ENCODE results near the gene TNS2. TPM values are rescaled to one million over a fixed set of nuclear protein-coding genes. Genes with fewer than 3 reads are reported as not detected.
A peak's percentile ranks its signal among the peaks of the same experiment; 100 is the strongest.

Gene TNS2
- polyA plus RNA-seq, 1 of the 3 experiments (the other 2 are of a cell fraction), result 50.0 TPM

DNA sequence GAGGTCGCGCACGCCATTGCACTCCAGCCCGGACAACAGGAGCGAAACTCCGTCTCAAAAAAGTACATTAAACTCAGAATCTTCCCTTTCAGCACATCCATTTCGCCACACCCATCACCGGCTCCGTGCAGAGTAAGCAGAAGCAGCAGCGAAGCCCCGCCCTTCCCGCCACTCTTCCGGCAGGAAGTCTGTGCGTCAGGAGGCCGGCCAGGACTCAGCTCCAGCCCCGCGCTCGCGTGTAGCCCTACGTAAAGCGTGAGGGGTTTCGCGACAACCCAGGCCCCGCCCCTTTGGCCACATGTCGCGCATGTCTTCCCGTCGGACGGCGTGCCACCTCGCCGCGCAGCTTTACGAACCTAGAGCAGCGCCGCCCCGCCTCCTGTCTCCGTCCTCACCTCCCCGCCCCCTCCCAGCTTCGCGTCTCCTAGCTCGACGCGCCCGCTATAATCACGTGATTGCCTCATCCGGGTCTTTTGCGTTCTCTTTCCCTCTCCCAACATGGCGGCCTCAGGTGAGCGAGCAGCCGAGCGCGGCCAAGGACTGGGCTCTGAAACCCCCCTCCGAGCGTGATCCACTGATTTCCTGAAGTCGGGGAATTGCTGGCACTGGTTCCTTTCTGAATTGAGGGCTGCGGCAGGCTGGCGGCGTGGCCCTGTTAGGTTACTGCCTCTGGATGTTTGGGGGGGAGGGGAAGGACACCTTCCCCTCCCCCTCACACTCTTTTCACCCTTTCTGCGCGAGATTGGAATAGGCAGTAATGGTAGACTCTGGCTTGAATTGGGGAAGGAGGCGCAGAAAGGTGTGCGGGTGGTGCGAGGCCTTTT, 43.7 kb upstream of the TNS2 start, which contains the start of gene EIF4B:
Gene EIF4B (plus strand): TSS at position 471 of the 824 bp plus-strand sequence. CDS start 28 bp downstream, at position 499.
- peak within 1 kb of the TSS; percentile 90 to 92 for H3K27ac ChIP-seq (ENCODE audit: low read depth in 2 of 2, low read length in 1 of 2)

More for the DNA sequence above, 43.7 kb upstream of the TNS2 start, which contains the start of gene EIF4B:
- H2AFZ ChIP-seq (ENCODE audit: low read depth), result peak within 1 kb of the TSS; percentile 88
- peaks cover 11 to 30% of the 10 kb centered on the region in 2 experiments for H3K36me3 ChIP-seq (replicated peaks in 1 of 2; ENCODE audit: control insufficient read depth in 1 of 2, insufficient read depth in 2 of 2, low read length in 1 of 2)
- peak within 1 kb of the TSS; percentile 93 for H3K9ac ChIP-seq
- peak; percentile 95 for DNase-seq
- H3K4me2 ChIP-seq, result peak within 1 kb of the TSS; percentile 89
- no peaks in the 10 kb centered on the region for H3K9me2 ChIP-seq
- peaks cover 43% of the 10 kb centered on the region for H4K20me1 ChIP-seq (ENCODE audit: insufficient read depth)
- ChIA-PET POLR2A (interaction anchor here (0.8 to 1.8 kb wide), 5 partner anchors 11 to 175 kb away, joined by 3 to 8 read pairs (median 3); partner anchors contain the start of gene CSAD), CTCF (interaction anchor here (0.7 to 2.1 kb wide), 6 partner anchors 20 to 289 kb away, joined by 3 to 10 read pairs (median 4); partner anchors contain the start of gene PFDN5)
- H3K27me3 ChIP-seq (ENCODE audit: insufficient read depth), result no peaks in the 10 kb centered on the region
- H3K79me2 ChIP-seq (ENCODE audit: insufficient read depth), result peaks cover 59% of the 10 kb centered on the region
- peaks cover 14 to 19% of the 10 kb centered on the region in 2 experiments; a peak in 3 of 4 replicates for H3K4me1 ChIP-seq (ENCODE audit: control insufficient read depth in 1 of 2, insufficient read depth in 2 of 2, low read depth in 1 of 2, low read length in 1 of 2)
- H3K9me3 ChIP-seq, result no peaks in the 10 kb centered on the region
- under 1% methylated on average over 41 of the region's 64 CpGs for WGBS (ENCODE audit: low lambda C conversion rate)
- peak within 1 kb of the TSS; percentile 62 to 97 for H3K4me3 ChIP-seq (ENCODE audit: low read depth in 2 of 2, low read length in 1 of 2)
- peaks cover 7% of the 10 kb centered on the region for H3F3A ChIP-seq (replicated peaks; ENCODE audit: insufficient read depth)
- TF ChIP-seq POLR2AphosphoS5 (IDR thresholded peaks at IDR 0.05; ENCODE audit: low read depth, low read length) (peak; percentile 75), YY1 (IDR thresholded peaks at IDR 0.05; ENCODE audit: low read depth) (peak; percentile 97), EZH2phosphoT487 (IDR thresholded peaks at IDR 0.05; ENCODE audit: borderline replicate concordance, low read depth) (no peak), CHD2 (IDR thresholded peaks at IDR 0.05; ENCODE audit: low read length, partially characterized antibody) (peak; percentile 93), NRF1 (IDR thresholded peaks at IDR 0.05; ENCODE audit: low read depth, low read length) (peak; percentile 80), MXI1 (IDR thresholded peaks at IDR 0.05; ENCODE audit: low read depth, low read length) (peak; percentile 98), TCF12 (IDR thresholded peaks at IDR 0.05) (peak; percentile 27; the same call in 1 of the 2 replicates), GABPA (IDR thresholded peaks at IDR 0.05; ENCODE audit: low read depth) (peak; percentile 72), TAF1 (IDR thresholded peaks at IDR 0.05; ENCODE audit: borderline replicate concordance, low read depth, low read length) (peak; percentile 92), SIN3A (IDR thresholded peaks at IDR 0.05; ENCODE audit: borderline replicate concordance, low read depth, low read length) (no peak; the same call in 1 of the 2 replicates), ELF1 (IDR thresholded peaks at IDR 0.05) (peak; percentile 60; the same call in 1 of the 2 replicates), NFIC (IDR thresholded peaks at IDR 0.05; ENCODE audit: borderline replicate concordance) (peak; percentile 33; the same call in 1 of the 2 replicates), USF2 (IDR thresholded peaks at IDR 0.05; ENCODE audit: borderline replicate concordance, low read depth, low read length) (peak; percentile 60; the same call in 1 of the 2 replicates), FOXM1 (IDR thresholded peaks at IDR 0.05; ENCODE audit: low read depth) (no peak), RFX5 (IDR thresholded peaks at IDR 0.05; ENCODE audit: low read length) (no peak)
- TF ChIP-seq, protein P1, sequence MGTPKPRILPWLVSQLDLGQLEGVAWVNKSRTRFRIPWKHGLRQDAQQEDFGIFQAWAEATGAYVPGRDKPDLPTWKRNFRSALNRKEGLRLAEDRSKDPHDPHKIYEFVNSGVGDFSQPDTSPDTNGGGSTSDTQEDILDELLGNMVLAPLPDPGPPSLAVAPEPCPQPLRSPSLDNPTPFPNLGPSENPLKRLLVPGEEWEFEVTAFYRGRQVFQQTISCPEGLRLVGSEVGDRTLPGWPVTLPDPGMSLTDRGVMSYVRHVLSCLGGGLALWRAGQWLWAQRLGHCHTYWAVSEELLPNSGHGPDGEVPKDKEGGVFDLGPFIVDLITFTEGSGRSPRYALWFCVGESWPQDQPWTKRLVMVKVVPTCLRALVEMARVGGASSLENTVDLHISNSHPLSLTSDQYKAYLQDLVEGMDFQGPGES (IDR thresholded peaks at IDR 0.05; ENCODE audit: low read depth, low read length), result no peak
- TF ChIP-seq, protein P2, sequence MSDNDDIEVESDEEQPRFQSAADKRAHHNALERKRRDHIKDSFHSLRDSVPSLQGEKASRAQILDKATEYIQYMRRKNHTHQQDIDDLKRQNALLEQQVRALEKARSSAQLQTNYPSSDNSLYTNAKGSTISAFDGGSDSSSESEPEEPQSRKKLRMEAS (IDR thresholded peaks at IDR 0.05; ENCODE audit: low read depth), result peak; percentile 90
- TF ChIP-seq, protein P3, sequence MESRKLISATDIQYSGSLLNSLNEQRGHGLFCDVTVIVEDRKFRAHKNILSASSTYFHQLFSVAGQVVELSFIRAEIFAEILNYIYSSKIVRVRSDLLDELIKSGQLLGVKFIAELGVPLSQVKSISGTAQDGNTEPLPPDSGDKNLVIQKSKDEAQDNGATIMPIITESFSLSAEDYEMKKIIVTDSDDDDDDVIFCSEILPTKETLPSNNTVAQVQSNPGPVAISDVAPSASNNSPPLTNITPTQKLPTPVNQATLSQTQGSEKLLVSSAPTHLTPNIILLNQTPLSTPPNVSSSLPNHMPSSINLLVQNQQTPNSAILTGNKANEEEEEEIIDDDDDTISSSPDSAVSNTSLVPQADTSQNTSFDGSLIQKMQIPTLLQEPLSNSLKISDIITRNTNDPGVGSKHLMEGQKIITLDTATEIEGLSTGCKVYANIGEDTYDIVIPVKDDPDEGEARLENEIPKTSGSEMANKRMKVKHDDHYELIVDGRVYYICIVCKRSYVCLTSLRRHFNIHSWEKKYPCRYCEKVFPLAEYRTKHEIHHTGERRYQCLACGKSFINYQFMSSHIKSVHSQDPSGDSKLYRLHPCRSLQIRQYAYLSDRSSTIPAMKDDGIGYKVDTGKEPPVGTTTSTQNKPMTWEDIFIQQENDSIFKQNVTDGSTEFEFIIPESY (IDR thresholded peaks at IDR 0.05; ENCODE audit: borderline replicate concordance, low read depth), result no peak
- TF ChIP-seq, protein P4, sequence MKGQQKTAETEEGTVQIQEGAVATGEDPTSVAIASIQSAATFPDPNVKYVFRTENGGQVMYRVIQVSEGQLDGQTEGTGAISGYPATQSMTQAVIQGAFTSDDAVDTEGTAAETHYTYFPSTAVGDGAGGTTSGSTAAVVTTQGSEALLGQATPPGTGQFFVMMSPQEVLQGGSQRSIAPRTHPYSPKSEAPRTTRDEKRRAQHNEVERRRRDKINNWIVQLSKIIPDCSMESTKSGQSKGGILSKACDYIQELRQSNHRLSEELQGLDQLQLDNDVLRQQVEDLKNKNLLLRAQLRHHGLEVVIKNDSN (IDR thresholded peaks at IDR 0.05; ENCODE audit: borderline replicate concordance, low read depth), result peak; percentile 94
- TF ChIP-seq, protein P5, sequence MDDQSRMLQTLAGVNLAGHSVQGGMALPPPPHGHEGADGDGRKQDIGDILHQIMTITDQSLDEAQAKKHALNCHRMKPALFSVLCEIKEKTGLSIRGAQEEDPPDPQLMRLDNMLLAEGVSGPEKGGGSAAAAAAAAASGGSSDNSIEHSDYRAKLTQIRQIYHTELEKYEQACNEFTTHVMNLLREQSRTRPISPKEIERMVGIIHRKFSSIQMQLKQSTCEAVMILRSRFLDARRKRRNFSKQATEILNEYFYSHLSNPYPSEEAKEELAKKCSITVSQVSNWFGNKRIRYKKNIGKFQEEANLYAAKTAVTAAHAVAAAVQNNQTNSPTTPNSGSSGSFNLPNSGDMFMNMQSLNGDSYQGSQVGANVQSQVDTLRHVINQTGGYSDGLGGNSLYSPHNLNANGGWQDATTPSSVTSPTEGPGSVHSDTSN (IDR thresholded peaks at IDR 0.05), result no peak

All from SK-N-SH (cell line).